WTC11 (cell line): ENCODE results near the gene ETV3. TPM values are rescaled to one million over a fixed set of nuclear protein-coding genes. Genes with fewer than 3 reads are reported as not detected.

ENCODE experiments used
- ATAC-seq: fragments of 200-7000 bp; cut with Tn5 transposase; 2 replicates; pipeline ENCODE4 v1.10.0; 2021; ENCODE audit warnings: mild to moderate bottlenecking, moderate library complexity
- CTCF ChIA-PET: fragments of 300-600 bp; sonication (Branson Sonifier 250); formaldehyde crosslinking; loops from one replicate; lab custom pipeline; 2021; ENCODE audit warnings: antibody characterized with exemption; lab: Charles Lee
- POLR2A ChIA-PET: fragments of 350-600 bp; sonication (Branson Sonifier 250); formaldehyde crosslinking; loops from one replicate; lab custom pipeline; 2021; ENCODE audit warnings: antibody characterized with exemption; lab: Charles Lee
- DNase-seq: peaks from one replicate; pipeline ENCODE4 v3.0.0; 2021; ENCODE audit warnings: low spot score
- H3K27ac Mint-ChIP-seq: 2 replicates; pipeline ENCODE4 v1.8.0; 2021; ENCODE audit warnings: mixed read lengths
- H3K27me3 Mint-ChIP-seq: 2 replicates; pipeline ENCODE4 v1.8.0; 2021; ENCODE audit warnings: low read depth, mild to moderate bottlenecking, moderate library complexity, mixed read lengths
- H3K36me3 Mint-ChIP-seq: 2 replicates; pipeline ENCODE4 v1.8.0; 2021; ENCODE audit warnings: mixed read lengths
- H3K4me1 Mint-ChIP-seq: 2 replicates; pipeline ENCODE4 v1.8.0; 2022; ENCODE audit warnings: mixed read lengths
- H3K4me3 Mint-ChIP-seq: 2 replicates; pipeline ENCODE4 v1.8.0; 2021; ENCODE audit warnings: mild to moderate bottlenecking, moderate library complexity, mixed read lengths
- H3K9me3 Mint-ChIP-seq: 2 replicates; pipeline ENCODE4 v1.8.0; 2021; ENCODE audit warnings: mixed read lengths
- CBFB ChIP-seq: sonication (generic); formaldehyde crosslinking; IDR thresholded peaks from 2 replicates; pipeline ENCODE4 v1.8.1; 2022; ENCODE audit warnings: mild to moderate bottlenecking, low read depth, missing genetic modification reagents
- CREB1 ChIP-seq: sonication (generic); formaldehyde crosslinking; IDR thresholded peaks from 2 replicates; pipeline ENCODE4 v1.8.0; 2023; ENCODE audit warnings: mild to moderate bottlenecking, missing genetic modification reagents
- E2F4 ChIP-seq: sonication (generic); formaldehyde crosslinking; IDR thresholded peaks from 2 replicates; pipeline ENCODE4 v1.8.1; 2022; ENCODE audit warnings: low read depth, mild to moderate bottlenecking, moderate library complexity, missing genetic modification reagents, borderline replicate concordance
- ELF4 ChIP-seq: sonication (generic); formaldehyde crosslinking; IDR thresholded peaks from 2 replicates; pipeline ENCODE4 v1.8.1; 2022; ENCODE audit warnings: low read depth, mild to moderate bottlenecking, moderate library complexity, missing genetic modification reagents
- ETV6 ChIP-seq: sonication (generic); formaldehyde crosslinking; IDR thresholded peaks from 2 replicates; pipeline ENCODE4 v1.8.1; 2022; ENCODE audit warnings: mild to moderate bottlenecking, missing genetic modification reagents
- FOXJ3 ChIP-seq: sonication (generic); formaldehyde crosslinking; IDR thresholded peaks from 2 replicates; pipeline ENCODE4 v1.9.0; 2021; ENCODE audit warnings: missing genetic modification reagents, mild to moderate bottlenecking, borderline replicate concordance
- GTF2I ChIP-seq: fragments of 250-450 bp; sonication (Bioruptor Pico); conservative IDR thresholded peaks from 2 replicates; pipeline ENCODE4 v1.4.0; 2021; ENCODE audit warnings: mild to moderate bottlenecking
- HMGA2 ChIP-seq: fragments of 250-450 bp; sonication (Bioruptor Pico); IDR thresholded peaks from 2 replicates; pipeline ENCODE4 v1.4.0; 2021; ENCODE audit warnings: mild to moderate bottlenecking, moderate library complexity
- HMGXB4 ChIP-seq: sonication (generic); formaldehyde crosslinking; IDR thresholded peaks from 2 replicates; pipeline ENCODE4 v1.8.1; 2023; ENCODE audit warnings: mild to moderate bottlenecking, moderate library complexity, missing genetic modification reagents
- KAT7 ChIP-seq: sonication (generic); formaldehyde crosslinking; IDR thresholded peaks from 2 replicates; pipeline ENCODE4 v1.8.1; 2023; ENCODE audit warnings: missing genetic modification reagents, mild to moderate bottlenecking, borderline replicate concordance
- NFYB ChIP-seq: sonication (generic); formaldehyde crosslinking; conservative IDR thresholded peaks from 2 replicates; pipeline ENCODE4 v1.8.0; 2022; ENCODE audit warnings: low read depth, missing genetic modification reagents
- PRRX2 ChIP-seq: fragments of 250-450 bp; sonication (Bioruptor Pico); IDR thresholded peaks from 2 replicates; pipeline ENCODE4 v1.8.0; 2021; ENCODE audit warnings: mild to moderate bottlenecking
- SOX15 ChIP-seq: fragments of 250-450 bp; sonication (Bioruptor Pico); IDR thresholded peaks from 2 replicates; pipeline ENCODE4 v1.9.0; 2021; ENCODE audit warnings: mild to moderate bottlenecking
- ZBTB21 ChIP-seq: sonication (generic); formaldehyde crosslinking; IDR thresholded peaks from 2 replicates; pipeline ENCODE4 v1.8.1; 2023; ENCODE audit warnings: mild to moderate bottlenecking, missing genetic modification reagents, borderline replicate concordance
- ZNF138 ChIP-seq: sonication (generic); formaldehyde crosslinking; conservative IDR thresholded peaks from 2 replicates; pipeline ENCODE4 v1.8.1; 2022; ENCODE audit warnings: mild to moderate bottlenecking, moderate library complexity, missing genetic modification reagents
- ZNF219 ChIP-seq: sonication (generic); formaldehyde crosslinking; IDR thresholded peaks from 2 replicates; pipeline ENCODE4 v1.8.0; 2023; ENCODE audit warnings: missing genetic modification reagents, mild to moderate bottlenecking, borderline replicate concordance
- ZNF317 ChIP-seq: sonication (generic); formaldehyde crosslinking; IDR thresholded peaks from 2 replicates; pipeline ENCODE4 v1.8.1; 2023; ENCODE audit warnings: low read depth, mild to moderate bottlenecking, moderate library complexity, missing genetic modification reagents, borderline replicate concordance
- ZNF423 ChIP-seq: fragments of 250-450 bp; sonication (Bioruptor Pico); IDR thresholded peaks from 2 replicates; pipeline ENCODE4 v2.1.2; 2022; ENCODE audit warnings: mild to moderate bottlenecking, moderate library complexity
- ZNF512 ChIP-seq: sonication (generic); formaldehyde crosslinking; IDR thresholded peaks from 2 replicates; pipeline ENCODE4 v1.8.1; 2022; ENCODE audit warnings: missing genetic modification reagents, borderline replicate concordance
- total RNA-seq: library from RNA; stranded (reverse); gene quantifications from 3 replicates; pipeline ENCODE4 v1.2.3, GENCODE V29; 2021
- TF ChIP-seq, protein P1 (sequence below): fragments of 250-450 bp; sonication (Bioruptor Pico); IDR thresholded peaks from 2 replicates; pipeline ENCODE4 v1.8.0; 2021; ENCODE audit warnings: mild to moderate bottlenecking
- TF ChIP-seq, protein P2 (sequence below): sonication (generic); formaldehyde crosslinking; IDR thresholded peaks from 2 replicates; pipeline ENCODE4 v1.8.0; 2022; ENCODE audit warnings: mild to moderate bottlenecking, missing genetic modification reagents
- TF ChIP-seq, protein P3 (sequence below): sonication (generic); formaldehyde crosslinking; IDR thresholded peaks from 2 replicates; pipeline ENCODE4 v1.8.0; 2022; ENCODE audit warnings: mild to moderate bottlenecking, missing genetic modification reagents
- TF ChIP-seq, protein P4 (sequence below): fragments of 200-600 bp; IDR thresholded peaks from 2 replicates; pipeline ENCODE4 v1.8.0; 2022; ENCODE audit warnings: antibody characterized with exemption
- TF ChIP-seq, protein P5 (sequence below): fragments of 250-450 bp; sonication (Bioruptor Pico); IDR thresholded peaks from 2 replicates; pipeline ENCODE4 v1.9.0; 2021; ENCODE audit warnings: mild to moderate bottlenecking, borderline replicate concordance

The ETV3 gene
- total RNA-seq, 1 experiment from 2014 or later = 26.0 TPM

- no peaks in the 10 kb centered on the region; the same call in 1 of the 2 replicates for H3K27me3 Mint-ChIP-seq
- peak; percentile 96 for DNase-seq
- H3K36me3 Mint-ChIP-seq = no peaks in the 10 kb centered on the region
- no peaks in the 10 kb centered on the region for H3K9me3 Mint-ChIP-seq
- no peak overlapping the region for H3K27ac Mint-ChIP-seq
- peak; percentile 94 for ATAC-seq
- CTCF ChIA-PET = interaction anchor here (0.5 to 7.7 kb wide), 61 partner anchors 10 to 415 kb away, joined by 3 to 304 read pairs (median 5); partner anchors contain the start of genes ETV3 and ETV3L
- H3K4me3 Mint-ChIP-seq = no peak overlapping the region
- peaks cover 23% of the 10 kb centered on the region for H3K4me1 Mint-ChIP-seq
- POLR2A ChIA-PET = interaction anchor here (0.6 to 0.7 kb wide), 2 partner anchors 24 to 66 kb away, joined by 3 to 4 read pairs; no protein-coding TSS in a partner anchor
- TF ChIP-seq HMGA2 (CRISPR knock-in tag) (no peak), ZNF317 (CRISPR knock-in tag) (no peak), NFYB (CRISPR knock-in tag) (no peak), ETV6 (CRISPR knock-in tag) (no peak), HMGXB4 (CRISPR knock-in tag) (peak; percentile 59; the same call in 1 of the 2 replicates), ZNF138 (CRISPR knock-in tag) (no peak), ELF4 (CRISPR knock-in tag) (no peak), E2F4 (CRISPR knock-in tag) (no peak), CREB1 (no peak), ZNF512 (CRISPR knock-in tag) (no peak), CBFB (CRISPR knock-in tag) (no peak), ZNF219 (CRISPR knock-in tag) (no peak), ZNF423 (peak; percentile 39; the same call in 1 of the 2 replicates), ZBTB21 (CRISPR knock-in tag) (no peak), SOX15 (no peak), PRRX2 (CRISPR knock-in tag) (no peak), FOXJ3 (CRISPR knock-in tag) (no peak), KAT7 (no peak), GTF2I (CRISPR knock-in tag) (no peak)
- TF ChIP-seq, protein P1, sequence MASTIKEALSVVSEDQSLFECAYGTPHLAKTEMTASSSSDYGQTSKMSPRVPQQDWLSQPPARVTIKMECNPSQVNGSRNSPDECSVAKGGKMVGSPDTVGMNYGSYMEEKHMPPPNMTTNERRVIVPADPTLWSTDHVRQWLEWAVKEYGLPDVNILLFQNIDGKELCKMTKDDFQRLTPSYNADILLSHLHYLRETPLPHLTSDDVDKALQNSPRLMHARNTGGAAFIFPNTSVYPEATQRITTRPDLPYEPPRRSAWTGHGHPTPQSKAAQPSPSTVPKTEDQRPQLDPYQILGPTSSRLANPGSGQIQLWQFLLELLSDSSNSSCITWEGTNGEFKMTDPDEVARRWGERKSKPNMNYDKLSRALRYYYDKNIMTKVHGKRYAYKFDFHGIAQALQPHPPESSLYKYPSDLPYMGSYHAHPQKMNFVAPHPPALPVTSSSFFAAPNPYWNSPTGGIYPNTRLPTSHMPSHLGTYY (CRISPR knock-in tag) = no peak
- TF ChIP-seq, protein P2, sequence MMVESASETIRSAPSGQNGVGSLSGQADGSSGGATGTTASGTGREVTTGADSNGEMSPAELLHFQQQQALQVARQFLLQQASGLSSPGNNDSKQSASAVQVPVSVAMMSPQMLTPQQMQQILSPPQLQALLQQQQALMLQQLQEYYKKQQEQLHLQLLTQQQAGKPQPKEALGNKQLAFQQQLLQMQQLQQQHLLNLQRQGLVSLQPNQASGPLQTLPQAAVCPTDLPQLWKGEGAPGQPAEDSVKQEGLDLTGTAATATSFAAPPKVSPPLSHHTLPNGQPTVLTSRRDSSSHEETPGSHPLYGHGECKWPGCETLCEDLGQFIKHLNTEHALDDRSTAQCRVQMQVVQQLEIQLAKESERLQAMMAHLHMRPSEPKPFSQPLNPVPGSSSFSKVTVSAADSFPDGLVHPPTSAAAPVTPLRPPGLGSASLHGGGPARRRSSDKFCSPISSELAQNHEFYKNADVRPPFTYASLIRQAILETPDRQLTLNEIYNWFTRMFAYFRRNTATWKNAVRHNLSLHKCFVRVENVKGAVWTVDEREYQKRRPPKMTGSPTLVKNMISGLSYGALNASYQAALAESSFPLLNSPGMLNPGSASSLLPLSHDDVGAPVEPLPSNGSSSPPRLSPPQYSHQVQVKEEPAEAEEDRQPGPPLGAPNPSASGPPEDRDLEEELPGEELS (CRISPR knock-in tag) = no peak
- TF ChIP-seq, protein P3, sequence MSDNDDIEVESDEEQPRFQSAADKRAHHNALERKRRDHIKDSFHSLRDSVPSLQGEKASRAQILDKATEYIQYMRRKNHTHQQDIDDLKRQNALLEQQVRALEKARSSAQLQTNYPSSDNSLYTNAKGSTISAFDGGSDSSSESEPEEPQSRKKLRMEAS = 0 out of 2 replicates have a peak, but pooled peaks have one; percentile 27
- TF ChIP-seq, protein P4, sequence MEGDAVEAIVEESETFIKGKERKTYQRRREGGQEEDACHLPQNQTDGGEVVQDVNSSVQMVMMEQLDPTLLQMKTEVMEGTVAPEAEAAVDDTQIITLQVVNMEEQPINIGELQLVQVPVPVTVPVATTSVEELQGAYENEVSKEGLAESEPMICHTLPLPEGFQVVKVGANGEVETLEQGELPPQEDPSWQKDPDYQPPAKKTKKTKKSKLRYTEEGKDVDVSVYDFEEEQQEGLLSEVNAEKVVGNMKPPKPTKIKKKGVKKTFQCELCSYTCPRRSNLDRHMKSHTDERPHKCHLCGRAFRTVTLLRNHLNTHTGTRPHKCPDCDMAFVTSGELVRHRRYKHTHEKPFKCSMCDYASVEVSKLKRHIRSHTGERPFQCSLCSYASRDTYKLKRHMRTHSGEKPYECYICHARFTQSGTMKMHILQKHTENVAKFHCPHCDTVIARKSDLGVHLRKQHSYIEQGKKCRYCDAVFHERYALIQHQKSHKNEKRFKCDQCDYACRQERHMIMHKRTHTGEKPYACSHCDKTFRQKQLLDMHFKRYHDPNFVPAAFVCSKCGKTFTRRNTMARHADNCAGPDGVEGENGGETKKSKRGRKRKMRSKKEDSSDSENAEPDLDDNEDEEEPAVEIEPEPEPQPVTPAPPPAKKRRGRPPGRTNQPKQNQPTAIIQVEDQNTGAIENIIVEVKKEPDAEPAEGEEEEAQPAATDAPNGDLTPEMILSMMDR = peak; percentile 88
- TF ChIP-seq, protein P5, sequence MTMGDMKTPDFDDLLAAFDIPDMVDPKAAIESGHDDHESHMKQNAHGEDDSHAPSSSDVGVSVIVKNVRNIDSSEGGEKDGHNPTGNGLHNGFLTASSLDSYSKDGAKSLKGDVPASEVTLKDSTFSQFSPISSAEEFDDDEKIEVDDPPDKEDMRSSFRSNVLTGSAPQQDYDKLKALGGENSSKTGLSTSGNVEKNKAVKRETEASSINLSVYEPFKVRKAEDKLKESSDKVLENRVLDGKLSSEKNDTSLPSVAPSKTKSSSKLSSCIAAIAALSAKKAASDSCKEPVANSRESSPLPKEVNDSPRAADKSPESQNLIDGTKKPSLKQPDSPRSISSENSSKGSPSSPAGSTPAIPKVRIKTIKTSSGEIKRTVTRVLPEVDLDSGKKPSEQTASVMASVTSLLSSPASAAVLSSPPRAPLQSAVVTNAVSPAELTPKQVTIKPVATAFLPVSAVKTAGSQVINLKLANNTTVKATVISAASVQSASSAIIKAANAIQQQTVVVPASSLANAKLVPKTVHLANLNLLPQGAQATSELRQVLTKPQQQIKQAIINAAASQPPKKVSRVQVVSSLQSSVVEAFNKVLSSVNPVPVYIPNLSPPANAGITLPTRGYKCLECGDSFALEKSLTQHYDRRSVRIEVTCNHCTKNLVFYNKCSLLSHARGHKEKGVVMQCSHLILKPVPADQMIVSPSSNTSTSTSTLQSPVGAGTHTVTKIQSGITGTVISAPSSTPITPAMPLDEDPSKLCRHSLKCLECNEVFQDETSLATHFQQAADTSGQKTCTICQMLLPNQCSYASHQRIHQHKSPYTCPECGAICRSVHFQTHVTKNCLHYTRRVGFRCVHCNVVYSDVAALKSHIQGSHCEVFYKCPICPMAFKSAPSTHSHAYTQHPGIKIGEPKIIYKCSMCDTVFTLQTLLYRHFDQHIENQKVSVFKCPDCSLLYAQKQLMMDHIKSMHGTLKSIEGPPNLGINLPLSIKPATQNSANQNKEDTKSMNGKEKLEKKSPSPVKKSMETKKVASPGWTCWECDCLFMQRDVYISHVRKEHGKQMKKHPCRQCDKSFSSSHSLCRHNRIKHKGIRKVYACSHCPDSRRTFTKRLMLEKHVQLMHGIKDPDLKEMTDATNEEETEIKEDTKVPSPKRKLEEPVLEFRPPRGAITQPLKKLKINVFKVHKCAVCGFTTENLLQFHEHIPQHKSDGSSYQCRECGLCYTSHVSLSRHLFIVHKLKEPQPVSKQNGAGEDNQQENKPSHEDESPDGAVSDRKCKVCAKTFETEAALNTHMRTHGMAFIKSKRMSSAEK (CRISPR knock-in tag) = no peak
These were observed 48.0 kb downstream of the ETV3 start for GRCh38 chr1:157090196-157090647.
